ENCODE measurements around the gene LIN54.
"Not testable (repeated sequence)": the region's sequence is repeated elsewhere in the genome, so short reads cannot be mapped to it uniquely, and the experiment has no call there.

The LIN54 gene

DNA sequence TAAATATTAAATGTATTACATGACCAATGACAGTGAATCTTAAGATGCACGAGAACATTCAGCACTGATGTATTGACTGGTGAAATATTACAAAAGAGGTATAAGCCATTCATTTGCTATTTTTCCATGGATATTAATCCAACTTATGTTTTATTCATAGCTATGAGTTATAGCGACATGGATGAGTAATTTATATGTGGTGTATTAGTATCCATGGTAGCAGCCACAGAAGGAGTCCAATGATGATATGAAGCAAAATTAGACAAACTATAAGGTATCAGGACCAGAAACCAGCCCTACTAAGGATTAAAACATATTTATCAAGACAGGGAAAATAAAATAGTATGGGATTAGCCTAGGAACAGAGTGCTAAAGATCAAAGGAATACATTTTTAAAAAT lies 59.4 kb downstream of the LIN54 start:
- DNase-seq (ENCODE audit: extremely low read depth in 1 of 2, low read depth in 1 of 2): no peak

DNA sequence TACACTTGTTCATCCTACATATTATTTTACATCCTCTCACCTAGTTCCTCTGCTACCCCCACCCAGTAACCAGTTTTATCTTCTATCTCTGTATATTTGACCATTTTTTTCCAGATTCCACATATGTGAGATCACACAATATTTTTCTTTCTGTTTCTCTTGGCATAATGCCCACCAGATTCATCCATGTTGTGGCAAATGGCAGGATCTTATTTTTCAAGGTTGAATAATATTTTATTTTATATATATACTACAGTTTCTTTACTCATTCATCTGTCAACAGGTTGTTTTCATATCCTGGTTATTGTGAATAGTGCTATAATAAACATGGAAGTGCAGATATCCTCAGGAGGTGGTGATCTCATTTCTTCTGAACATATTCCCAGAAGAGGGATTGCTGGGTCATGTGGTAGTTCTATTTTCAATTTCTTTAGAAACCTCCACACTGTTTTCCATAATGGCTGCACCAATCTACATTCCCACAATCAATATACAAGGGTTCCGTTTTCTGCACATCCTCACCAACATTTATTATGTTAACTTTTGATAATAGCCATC lies 61.9 kb downstream of the LIN54 start:
- no peak for DNase-seq (ENCODE audit: extremely low read depth in 1 of 2, low read depth in 1 of 2)

DNA sequence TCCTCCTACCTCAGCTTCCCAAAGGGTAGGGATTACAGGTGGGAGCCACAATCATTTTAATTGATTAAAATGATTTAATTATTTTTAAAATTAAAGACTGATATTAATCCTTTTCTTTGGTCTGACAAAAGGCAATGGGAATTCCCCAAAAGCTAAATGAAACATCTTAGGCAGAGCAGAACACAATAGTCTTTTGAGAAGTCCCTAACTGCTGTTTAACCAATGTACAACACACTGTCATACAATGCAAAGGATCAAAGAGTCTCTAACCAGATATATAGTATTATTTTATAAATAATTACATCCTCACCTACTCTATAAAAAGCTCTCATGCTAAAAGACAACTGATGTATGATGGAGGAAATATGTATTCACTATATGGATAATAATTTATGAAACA lies 63.1 kb downstream of the LIN54 start:
- DNase-seq (ENCODE audit: extremely low read depth in 1 of 2, low read depth in 1 of 2): no peak

DNA sequence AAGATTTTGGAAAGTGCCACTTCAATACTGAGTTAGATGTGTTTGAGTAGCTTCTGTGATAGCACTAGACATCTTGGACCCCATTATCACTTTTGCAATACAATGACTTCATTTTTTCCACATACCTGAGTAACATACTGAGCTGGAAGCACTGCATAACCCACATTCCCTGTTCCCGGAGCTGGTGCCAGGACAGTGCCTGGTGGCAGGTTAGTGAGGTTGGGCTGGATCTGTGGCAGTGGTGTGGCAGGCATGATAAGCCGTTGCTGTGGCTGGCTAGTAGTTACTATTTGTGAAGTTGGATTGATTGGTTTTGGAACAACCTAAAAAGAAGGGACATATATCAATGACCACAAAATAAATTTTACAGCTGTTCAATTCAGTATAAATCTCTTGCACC lies 71.2 kb downstream of the LIN54 start:
- DNase-seq (ENCODE audit: extremely low read depth in 1 of 2, low read depth in 1 of 2): no peak

DNA sequence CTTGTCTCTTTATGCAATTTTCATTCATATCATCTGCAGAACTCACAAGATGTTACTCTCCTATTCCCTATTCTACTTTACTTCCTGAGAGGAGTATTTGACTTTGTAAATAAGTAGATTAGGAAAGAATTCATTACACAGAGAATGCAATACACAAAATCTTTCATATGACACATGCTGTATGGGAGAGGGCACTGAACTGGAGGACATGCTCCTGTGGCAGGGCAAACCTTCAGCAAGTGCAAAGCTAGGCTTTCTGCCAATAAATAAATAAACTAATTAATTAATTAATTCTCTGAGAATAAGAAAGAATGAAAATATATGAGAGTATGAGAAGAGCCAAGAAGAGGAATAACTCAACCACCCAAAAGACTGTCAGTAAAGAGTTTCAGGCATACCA lies 76.2 kb downstream of the LIN54 start:
- DNase-seq (ENCODE audit: extremely low read depth in 1 of 2, low read depth in 1 of 2): no peak

DNA sequence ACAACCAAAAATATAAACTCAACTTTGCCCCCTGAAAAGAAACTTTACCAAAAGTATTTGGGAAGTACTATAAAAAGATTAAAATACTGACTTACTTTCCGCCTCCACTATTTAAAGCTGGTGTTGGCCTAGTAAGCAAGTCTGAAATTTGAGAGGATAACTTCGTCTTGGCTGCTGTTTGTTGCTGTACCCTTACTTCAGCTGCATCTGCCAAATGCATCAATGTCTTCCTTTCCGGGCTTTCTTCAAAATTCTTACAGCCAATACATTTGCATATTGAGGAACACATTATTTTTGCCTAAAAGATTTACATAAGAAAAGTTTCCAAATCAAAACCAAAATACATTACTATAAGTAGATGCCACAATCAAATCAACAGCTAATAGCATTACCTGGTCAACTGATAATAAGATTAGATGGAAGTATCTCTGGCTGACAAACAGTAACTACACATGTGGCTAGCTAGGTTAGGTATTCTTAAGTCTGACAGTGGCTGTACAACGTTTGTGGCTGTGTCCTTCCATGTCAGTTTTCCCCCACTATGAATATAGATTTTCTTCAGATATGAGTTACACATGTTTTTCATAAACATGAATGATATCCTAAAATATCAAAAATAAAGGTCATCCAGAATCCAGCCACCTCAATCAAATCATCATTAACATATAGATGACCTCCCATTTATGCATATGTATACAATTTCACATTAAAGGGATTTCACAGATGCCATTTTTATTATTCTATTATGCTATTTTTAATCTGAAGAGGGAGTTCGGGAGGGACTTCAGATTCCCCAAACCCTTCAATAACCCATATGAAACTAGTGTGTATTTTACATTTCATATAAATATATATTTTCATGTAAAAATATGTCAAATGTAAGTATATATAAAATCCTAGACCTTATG lies 79.5 kb downstream of the LIN54 start:
- DNase-seq (ENCODE audit: extremely low read depth in 1 of 2, low read depth in 1 of 2): no peak

DNA sequence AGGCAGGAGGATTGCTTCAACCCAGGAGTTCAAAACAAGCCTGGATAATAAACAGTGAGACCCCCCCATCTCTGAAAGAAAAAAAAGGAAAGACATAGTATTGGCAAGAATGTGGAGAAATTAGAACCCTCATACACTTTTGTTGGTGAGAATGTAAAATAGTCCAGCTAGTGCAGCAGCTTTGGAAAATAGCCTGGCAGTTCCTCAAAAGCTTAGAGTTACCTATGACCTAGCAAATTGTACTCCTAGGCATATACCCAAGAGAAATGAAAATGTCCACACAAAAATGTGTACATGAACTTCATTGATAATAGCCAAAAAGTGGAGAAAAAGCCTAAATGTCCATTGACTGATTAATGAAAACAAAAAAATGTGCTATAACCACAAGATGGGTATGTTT lies 88.8 kb downstream of the LIN54 start:
- no peak for DNase-seq (ENCODE audit: extremely low read depth in 1 of 2, low read depth in 1 of 2)

DNA sequence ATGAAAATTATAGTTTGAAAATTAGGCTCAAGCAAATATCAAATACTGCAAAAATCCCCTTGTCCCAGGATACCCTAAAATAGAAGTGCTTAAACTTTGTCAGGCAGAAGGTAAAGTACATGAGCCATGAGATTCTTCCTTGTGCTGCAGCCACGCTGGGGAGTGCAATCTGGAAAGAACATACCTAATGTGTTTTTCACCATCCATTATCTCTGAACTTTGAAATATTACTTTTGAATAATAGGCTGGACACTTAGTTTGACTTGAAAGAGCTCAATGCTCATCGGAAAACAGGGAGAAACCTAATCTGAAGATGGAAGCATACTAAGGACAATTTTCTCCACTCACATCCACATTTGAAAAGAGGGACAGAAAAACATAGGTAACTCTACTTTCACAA lies 91.2 kb downstream of the LIN54 start:
- DNase-seq (ENCODE audit: extremely low read depth in 1 of 2, low read depth in 1 of 2): no peak

DNA sequence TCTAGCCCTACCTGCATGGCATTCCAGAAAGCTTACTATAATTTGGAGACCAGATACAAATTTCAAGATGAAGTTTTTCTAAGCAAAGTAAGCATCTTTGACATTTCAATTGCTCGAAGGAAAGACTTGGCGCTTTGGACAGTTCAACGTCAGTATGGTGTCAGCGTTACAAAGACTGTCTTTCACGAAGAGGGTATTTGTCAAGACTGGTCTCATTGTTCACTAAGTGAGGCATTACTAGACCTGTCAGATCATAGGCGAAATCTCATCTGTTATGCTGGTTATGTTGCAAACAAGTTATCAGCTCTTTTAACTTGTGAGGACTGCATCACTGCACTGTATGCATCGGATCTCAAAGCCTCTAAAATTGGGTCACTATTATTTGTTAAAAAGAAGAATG lies 92.5 kb downstream of the LIN54 start:
- no peak for DNase-seq (ENCODE audit: extremely low read depth in 1 of 2, low read depth in 1 of 2)

DNA sequence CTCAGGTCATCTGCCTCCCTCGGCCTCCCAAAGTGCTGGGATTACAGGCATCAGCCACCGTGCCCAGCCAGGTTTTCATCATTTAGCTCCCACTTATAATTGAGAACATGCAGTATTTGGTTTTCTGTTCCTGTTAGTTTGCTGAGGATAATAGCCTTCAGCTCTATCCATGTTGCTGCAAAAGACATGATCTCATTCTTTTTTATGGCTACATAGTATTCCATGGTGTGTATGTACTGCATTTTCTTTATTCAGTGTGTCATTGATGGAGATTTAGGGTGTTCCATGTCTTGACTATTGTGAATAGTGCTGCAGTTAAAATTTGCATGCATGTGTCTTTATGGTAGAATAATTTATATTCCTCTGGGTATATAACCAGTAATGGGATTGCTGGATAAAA lies 96.7 kb downstream of the LIN54 start:
- DNase-seq (ENCODE audit: extremely low read depth in 1 of 2, low read depth in 1 of 2): not testable (repeated sequence)

DNA sequence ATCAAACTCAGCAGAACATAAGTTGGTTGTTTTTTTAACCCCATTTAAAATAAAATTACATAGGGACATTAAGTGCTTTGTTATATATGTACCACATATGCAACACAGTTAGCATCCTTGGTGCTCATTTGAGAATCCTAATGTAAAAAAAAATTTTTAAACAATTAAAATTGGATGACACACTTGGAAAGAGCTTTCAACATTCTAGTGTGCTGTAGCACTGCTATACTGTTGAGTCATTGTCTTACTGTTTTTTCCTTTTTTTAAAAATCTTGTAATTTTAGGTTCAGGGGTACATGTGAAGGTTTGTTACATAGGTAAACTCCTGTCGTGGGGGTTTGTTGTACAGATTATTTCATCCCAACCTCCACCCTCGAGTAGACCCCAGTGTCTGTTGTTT lies 97.3 kb downstream of the LIN54 start:
- no peak for DNase-seq (ENCODE audit: extremely low read depth in 1 of 2, low read depth in 1 of 2)

DNA sequence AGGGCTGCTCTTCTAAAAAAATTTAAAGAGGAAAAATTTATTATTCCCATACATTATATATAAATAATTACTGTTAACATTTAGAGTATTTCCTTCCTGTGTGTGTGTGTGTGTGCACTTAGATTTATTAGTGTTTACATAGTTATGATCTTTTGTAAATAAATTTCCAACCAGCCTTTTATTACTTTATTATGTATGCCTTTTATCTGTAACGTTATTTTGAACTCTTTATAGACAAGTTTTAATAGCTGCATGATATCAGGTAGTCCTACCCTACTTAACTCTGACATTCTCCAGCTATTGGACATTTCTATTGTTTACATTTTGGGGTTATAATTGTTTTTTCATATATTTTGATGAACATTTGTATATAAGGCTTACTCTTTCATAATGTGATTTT lies 101.3 kb downstream of the LIN54 start:
- no peak for DNase-seq (ENCODE audit: extremely low read depth in 1 of 2, low read depth in 1 of 2)

DNA sequence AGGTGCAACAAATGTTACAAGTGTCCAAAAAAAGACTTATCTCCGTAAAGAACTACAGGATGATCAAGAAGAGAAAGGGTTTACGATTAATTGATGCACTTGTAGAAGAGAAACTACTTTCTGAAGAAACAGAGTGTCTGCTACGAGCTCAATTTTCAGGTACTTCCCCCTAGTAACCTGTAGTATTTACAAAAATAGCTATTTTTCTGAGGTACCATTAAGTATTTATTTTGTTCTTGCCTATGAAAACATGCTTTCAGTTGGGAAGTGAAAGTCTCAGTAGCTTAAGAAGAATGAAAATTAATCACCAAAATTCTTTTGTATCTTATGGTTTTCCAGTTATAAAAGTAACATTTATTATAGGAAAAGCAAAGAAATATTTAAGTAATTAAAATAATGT lies 104.2 kb downstream of the LIN54 start:
- DNase-seq (ENCODE audit: extremely low read depth in 1 of 2, low read depth in 1 of 2): no peak

DNA sequence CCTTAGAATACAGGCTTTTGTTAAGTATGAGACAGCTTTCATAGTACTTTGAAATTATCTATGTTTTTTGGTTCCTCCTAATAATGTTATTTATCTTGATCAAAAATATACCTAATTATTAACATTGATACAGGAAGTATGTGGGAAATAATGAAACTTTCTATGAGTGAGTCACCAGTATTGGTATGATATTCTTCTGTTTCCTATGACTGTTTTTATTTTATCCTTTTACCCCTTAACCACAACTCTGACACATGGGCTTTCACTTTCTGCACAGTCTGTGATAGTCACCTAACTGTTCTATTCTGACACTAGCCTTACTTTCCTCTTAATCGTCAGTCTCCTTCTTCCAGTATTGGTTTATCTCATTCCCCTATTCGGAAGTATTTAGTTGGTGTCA lies 105.4 kb downstream of the LIN54 start:
- no peak for DNase-seq (ENCODE audit: extremely low read depth in 1 of 2, low read depth in 1 of 2)

DNA sequence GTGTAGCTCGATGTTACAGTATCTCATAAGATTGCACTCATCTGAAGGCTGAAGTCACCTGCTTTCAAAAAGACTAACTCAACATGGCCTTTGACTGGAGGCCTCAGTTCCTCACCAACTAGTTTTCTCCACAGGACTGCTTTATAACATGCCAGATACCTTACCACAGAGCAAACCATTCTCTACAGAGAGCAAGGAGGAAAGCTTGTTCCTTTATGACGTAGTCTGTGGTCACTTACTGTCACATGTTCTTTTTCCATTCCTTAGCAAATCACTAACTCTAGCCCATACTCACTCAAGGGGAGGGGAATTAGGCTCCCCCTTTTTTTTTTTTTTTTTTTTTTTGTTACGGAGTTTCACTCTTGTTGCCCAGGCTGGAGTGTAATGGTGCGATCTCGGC lies 106.9 kb downstream of the LIN54 start:
- no peak for DNase-seq (ENCODE audit: extremely low read depth in 1 of 2, low read depth in 1 of 2)

DNA sequence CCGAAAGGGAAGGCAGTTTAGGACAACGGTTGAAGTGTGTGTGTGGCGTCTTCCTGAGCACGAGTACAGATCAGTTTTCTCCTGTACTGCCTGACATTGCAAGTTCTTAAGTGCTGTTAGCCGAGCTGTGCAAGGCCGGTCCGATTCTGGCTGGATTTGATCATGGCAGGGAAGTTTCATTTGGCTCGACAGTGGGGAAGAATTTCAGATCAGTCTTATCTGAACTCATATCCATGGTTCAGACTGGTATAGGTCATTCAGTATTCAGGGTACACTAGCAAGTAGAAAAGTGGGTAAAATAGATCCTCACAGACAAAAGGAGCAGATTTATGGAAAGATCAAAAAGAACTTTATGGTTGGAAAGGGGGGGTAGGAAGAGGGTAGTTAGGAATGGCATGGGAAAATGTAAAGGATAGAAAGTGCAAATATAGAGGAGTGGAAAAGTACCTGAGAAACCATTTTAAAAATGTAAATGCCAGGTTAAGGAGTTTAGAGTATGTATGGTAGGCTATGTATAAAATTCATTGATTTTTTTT lies 109.4 kb downstream of the LIN54 start:
- no peak for DNase-seq (ENCODE audit: extremely low read depth in 1 of 2, low read depth in 1 of 2)

DNA sequence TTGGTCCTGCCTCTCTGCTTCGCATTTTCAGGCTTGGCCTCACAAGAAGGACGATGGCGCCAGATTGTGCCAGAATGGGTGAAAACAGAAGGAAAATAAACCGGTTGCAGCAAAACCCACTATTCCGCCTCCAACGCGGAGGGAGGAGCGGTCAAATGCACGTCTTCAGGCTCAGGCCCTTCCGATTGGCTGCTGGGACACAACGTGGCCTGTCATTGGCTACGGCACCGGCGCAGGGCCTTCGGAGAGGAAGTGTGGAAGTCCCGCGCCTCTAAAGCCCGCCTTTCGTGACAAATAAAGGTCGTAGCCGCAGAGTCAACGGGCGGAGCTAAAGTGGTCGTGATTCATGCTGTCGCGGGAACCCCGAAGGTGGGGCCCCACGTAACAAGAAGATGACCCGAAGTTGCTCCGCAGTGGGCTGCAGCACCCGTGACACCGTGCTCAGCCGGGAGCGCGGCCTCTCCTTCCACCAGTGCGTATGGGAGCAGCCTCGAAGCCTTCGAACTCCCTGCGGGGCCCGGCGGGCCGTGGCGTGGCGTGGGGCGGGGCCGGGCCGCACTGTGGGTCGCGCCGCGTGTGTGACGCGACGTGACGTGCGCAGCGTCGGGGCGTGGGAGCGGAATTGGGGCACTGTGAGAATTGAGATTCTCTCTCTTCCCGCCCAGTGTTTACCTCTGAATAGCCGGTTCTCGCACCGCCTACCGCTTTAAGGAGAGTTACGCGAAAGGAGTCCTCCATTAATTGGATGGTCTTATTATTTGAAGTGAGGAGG lies 110.0 kb downstream of the LIN54 start, which contains the start of gene THAP9:
Gene THAP9, plus strand, starts transcription at position 325 of the 772 bp plus-strand sequence. Its CDS starts 68 bp downstream, at position 393.
- peak; percentile 93 to 96 for DNase-seq (ENCODE audit: extremely low read depth in 1 of 2, low read depth in 1 of 2)

DNA sequence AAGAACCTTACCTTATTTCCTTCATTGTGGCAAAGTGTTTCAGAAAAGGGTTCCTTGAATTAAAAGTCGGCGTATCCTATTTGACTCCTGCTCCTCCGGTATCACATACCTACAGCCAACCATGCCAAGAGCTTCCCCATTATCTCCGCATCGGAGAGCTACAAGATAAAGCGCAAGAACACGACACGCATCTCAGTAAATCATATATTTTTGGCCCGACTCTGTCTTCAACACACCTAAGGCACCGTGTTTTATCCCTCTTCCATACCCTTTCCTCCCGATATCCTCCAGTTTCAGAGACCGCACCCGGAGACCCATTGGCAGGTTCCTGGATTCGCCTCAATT lies 110.6 kb downstream of the LIN54 start:
- no peak for DNase-seq (ENCODE audit: extremely low read depth in 1 of 2, low read depth in 1 of 2)

DNA sequence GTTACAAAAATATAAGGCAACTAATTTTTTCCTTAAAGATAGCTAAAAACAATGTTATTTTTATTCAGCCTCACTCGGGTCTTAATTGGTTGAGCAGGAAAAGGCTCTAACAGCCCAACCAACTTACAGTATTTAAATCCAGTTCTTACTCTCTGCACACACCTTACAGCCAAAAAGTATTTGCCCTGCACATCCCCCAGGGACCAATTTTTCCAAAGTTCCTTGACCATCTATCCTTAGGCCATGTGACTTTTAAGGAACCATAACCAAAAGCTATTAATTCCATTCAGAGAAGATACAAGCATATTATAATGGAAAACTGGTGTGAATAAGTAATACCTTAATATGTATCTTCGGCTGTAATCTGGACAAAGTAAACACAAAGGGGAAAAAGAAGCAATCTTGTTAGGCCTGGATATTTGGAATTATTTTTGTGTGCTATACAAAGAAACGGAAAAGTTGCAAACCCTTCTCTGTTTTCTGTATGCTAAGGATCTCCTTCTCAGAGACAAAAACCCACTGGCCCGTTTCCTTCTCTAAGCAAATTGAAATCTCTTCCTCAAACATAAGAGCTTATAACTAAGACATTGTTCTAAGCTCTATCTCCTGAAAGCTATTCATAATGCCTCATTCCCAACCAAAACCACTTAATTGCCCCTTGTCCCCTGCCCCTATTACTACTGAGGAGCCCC lies 111.1 kb downstream of the LIN54 start:
- DNase-seq (ENCODE audit: extremely low read depth in 1 of 2, low read depth in 1 of 2): no peak

DNA sequence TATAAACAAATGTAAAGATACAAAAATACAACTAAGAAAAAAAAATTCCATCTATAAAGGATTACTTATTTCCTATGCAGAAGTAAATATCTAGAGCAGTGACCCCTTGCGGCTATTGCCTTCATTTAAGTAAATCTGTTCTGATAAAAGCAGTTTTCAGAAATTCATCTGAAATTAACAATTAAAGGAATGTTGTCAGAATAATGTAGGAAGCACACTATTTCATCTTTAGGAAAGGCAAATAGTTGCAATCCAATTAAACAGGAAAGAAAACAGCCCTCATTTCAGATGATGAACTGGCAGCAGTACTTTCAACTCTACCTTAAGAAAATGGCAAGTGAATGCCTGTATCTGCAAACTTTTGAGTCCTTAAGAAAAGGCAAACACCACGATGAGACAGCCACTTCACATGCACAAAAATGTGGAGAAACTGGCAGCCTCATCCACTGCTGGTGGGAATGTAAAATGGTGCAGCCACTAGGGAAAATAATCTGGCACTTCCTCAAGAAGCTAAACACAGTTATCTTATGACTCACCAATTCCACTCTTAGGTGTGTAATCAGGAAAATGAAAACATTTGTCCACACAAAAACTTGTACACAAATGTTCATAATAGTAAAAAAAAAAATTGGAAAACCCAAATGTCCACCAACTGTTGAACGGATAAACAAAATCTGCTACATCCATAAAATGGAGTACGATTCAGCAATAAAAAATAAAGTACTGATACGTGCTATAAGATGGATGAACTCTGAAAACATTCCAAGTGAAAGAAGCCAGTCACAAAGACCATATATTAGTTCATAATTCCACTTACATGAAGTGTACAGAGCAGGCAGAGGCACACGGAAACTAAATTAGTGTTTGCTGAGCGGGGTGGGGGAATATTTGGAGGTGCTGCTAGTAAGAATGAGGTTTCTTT lies 112.0 kb downstream of the LIN54 start:
- no peak for DNase-seq (ENCODE audit: extremely low read depth in 1 of 2, low read depth in 1 of 2)
